Activated CD8-positive, alpha-beta memory T cell treated with anti-CD3 and anti-CD28 coated beads for 36 hours (primary cell): Measurements from ENCODE around the gene MRTFA. TPM values are rescaled to one million over a fixed set of nuclear protein-coding genes. Genes with fewer than 3 reads are reported as not detected.
"Not testable (repeated sequence)": the region's sequence is repeated elsewhere in the genome, so short reads cannot be mapped to it uniquely, and the experiment has no call there.

Source experiments
- CTCF ChIA-PET: fragments of 350-600 bp; sonication (Branson Sonifier 250); formaldehyde crosslinking; loops from one replicate; lab custom pipeline; 2021; ENCODE audit warnings: antibody characterized with exemption; lab: Charles Lee
- POLR2A ChIA-PET: fragments of 350-600 bp; sonication (Branson Sonifier 250); formaldehyde crosslinking; loops from one replicate; lab custom pipeline; 2021; ENCODE audit warnings: antibody characterized with exemption; lab: Charles Lee
- total RNA-seq, 2 experiments: library from RNA; stranded (reverse); gene quantifications; one replicate each; pipeline ENCODE4 v1.2.3, GENCODE V29; 2021

Gene MRTFA
- total RNA-seq, 2 experiments from 2014 or later: 33.4 to 35.3 TPM

GRCh38 chr22:40635940-40636379 is 559 bp downstream of the MRTFA start:
- ChIA-PET POLR2A (interaction anchor here (1.0 kb wide), 1 partner anchor 237 kb away, joined by 3 read pairs; no protein-coding TSS in a partner anchor), CTCF (interaction anchor here (2.9 kb wide), 1 partner anchor 10 kb away, joined by 23 read pairs; no protein-coding TSS in a partner anchor)

DNA sequence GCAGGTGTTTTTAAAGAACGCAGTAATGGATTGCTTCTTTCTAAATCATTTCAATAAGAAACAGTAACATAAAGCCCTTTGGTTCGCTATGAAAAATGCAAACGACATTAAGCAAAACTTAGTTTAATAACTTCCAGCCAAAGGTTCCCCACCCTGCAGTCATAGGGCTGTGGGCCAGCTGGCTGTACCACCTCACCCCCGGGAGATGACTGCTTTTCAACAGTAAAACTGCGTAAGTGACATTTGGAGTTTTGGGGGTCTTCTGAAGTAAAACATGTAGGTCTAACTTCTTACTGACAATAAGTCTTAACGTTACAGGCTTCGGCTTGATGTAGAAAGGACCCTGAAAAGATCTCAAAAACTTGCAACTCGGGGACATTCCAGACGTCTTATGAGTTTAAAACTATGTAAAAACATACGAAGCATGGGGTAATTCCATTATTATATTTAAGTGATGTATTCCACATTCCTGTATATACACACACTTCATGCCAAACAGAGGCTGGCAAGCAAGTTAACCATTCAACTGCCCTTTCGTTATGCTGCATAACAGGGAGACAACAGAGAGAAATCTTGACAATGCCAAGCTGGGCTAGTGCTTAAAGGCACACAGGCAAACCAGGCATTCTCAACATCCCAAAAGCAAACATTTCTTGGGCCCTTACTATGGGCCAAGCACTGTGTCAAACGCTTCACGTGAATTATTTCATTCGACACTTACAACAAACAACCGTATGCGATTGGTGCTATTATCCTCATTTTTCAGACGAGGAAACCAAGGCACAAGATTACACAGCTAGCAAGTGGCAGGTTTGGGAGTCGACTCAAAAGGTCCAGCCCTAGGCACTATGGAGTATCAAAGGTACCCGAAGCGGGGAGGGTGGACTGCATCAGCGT is 1.2 kb downstream of the MRTFA start:
- CTCF ChIA-PET: interaction anchor here (1.6 to 2.9 kb wide), 2 partner anchors 10 to 11 kb away, joined by 6 to 23 read pairs; no protein-coding TSS in a partner anchor
- POLR2A ChIA-PET: interaction anchor here (0.6 kb wide), 1 partner anchor 588 kb away, joined by 4 read pairs; no protein-coding TSS in a partner anchor

DNA sequence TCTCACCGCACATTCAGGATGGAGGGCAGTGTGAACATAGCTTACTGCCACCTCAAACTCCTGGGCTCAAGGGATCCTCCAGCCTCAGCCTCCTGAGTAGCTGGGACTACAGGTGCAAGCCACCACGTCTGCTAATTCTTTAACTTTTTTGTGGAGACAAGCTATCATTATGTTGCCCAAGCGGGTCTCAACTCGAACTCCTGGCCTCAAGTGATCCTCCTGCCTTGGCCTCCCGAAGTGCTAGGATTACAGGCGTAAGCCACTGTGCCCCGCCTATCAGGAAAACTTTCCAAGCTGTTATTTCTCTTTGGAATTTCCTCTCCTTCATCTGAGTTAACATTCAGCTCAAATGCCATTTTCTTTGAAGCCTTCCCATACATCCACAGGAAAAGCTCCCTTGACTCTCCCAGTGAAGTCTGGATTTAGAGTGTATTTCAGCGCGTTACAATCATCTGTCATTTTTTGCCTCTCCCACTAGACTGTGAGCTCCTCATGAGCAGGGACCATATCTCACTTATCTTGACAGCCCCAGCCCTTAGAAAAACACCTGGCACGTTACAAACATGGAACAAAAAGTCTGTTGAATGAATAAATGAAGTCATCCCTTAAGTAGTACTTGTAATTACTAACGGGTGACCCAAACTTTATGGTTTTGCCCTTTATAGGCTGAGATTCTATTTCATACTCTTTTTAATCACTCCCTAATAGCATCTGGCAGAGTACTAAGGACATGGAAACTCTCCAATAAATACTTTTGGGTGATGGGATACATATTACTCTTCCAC is 2.2 kb downstream of the MRTFA start:
- ChIA-PET POLR2A (interaction anchor here (0.6 to 0.7 kb wide), 3 partner anchors 16 to 587 kb away, joined by 3 to 4 read pairs (median 4); no protein-coding TSS in a partner anchor), CTCF (interaction anchor here (0.5 to 1.7 kb wide), 3 partner anchors 11 to 281 kb away, joined by 3 to 6 read pairs (median 4); no protein-coding TSS in a partner anchor)

DNA sequence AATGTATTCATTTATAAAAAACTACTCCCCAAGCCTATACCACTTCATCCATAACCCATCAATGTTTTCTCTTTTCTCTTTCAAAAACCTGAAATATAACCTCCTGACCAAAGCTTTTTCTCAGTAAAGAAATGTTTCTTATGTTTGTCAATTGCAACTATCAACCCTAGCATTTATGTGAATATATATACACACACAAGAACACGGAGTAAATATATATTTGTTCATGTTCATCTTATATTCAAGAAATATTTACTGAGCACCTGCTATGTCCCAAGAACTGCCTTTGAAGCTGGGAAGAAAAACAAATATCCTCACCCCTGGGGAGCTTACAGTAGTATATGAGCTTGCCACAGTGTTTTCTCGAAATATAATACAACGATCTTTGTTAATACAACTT is 3.5 kb downstream of the MRTFA start:
- POLR2A ChIA-PET: no interaction called here
- CTCF ChIA-PET: interaction anchor here (0.7 to 1.7 kb wide), 2 partner anchors 196 to 354 kb away, joined by 3 to 4 read pairs; no protein-coding TSS in a partner anchor

- CTCF ChIA-PET: interaction anchor here (0.6 kb wide), 1 partner anchor 93 kb away, joined by 3 read pairs; no protein-coding TSS in a partner anchor
Measured at GRCh38 chr22:40631925-40632324, 4.6 kb downstream of the MRTFA start.

GRCh38 chr22:40628354-40629042 is 8.0 kb downstream of the MRTFA start:
- POLR2A ChIA-PET: interaction anchor here (0.7 kb wide), 2 partner anchors 8 to 569 kb away, joined by 3 to 4 read pairs; partner anchors contain the start of gene MRTFA

More at GRCh38 chr22:40631925-40632324, 4.6 kb downstream of the MRTFA start:
- POLR2A ChIA-PET: interaction anchor here (0.7 to 1.0 kb wide), 2 partner anchors 51 to 958 kb away, joined by 3 read pairs; partner anchors contain the start of gene PMM1

GRCh38 chr22:40627612-40628011 is 8.9 kb downstream of the MRTFA start:
- CTCF ChIA-PET: interaction anchor here (0.8 to 1.4 kb wide), 2 partner anchors 94 to 103 kb away, joined by 3 to 5 read pairs; no protein-coding TSS in a partner anchor
- POLR2A ChIA-PET: no interaction called here

More at GRCh38 chr22:40628354-40629042, 8.0 kb downstream of the MRTFA start:
- CTCF ChIA-PET: interaction anchor here (0.7 to 0.8 kb wide), 2 partner anchors 17 to 104 kb away, joined by 3 read pairs; no protein-coding TSS in a partner anchor

- POLR2A ChIA-PET: no interaction called here
Measured at GRCh38 chr22:40626851-40627250, 9.7 kb downstream of the MRTFA start.

DNA sequence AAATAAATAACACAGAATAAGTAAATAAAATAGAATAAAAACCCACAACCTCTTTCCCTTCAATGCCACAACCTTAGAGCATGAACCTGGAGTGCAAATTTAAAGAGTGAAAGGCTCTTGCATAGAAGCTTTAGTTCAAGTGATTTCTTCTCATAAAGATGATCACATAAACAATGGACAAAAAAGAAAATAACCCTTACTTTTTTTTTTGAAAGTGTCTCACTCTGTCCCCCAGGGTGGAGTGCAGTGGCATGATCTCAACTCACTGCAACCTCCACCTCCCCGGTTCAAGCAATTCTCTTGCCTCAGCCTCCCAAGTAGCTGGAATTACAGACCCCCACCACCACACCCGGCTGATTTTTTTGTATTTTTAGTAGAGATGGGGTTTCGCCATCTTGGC is 10.7 kb downstream of the MRTFA start:
- POLR2A ChIA-PET: not testable (repeated sequence)
- CTCF ChIA-PET: interaction anchor here (1.0 kb wide), 1 partner anchor 26 kb away, joined by 3 read pairs; no protein-coding TSS in a partner anchor

More at GRCh38 chr22:40626851-40627250, 9.7 kb downstream of the MRTFA start:
- CTCF ChIA-PET: interaction anchor here (0.7 to 1.4 kb wide), 3 partner anchors 19 to 93 kb away, joined by 3 to 5 read pairs (median 3); no protein-coding TSS in a partner anchor

GRCh38 chr22:40625281-40625680 is 11.2 kb downstream of the MRTFA start:
- CTCF ChIA-PET, POLR2A ChIA-PET: not testable (repeated sequence)

GRCh38 chr22:40624770-40625169 is 11.7 kb downstream of the MRTFA start:
- ChIA-PET POLR2A (interaction anchor here (0.6 kb wide), 1 partner anchor 243 kb away, joined by 3 read pairs; no protein-coding TSS in a partner anchor), CTCF (interaction anchor here (0.7 to 1.0 kb wide), 2 partner anchors 11 to 103 kb away, joined by 3 read pairs; no protein-coding TSS in a partner anchor)

DNA sequence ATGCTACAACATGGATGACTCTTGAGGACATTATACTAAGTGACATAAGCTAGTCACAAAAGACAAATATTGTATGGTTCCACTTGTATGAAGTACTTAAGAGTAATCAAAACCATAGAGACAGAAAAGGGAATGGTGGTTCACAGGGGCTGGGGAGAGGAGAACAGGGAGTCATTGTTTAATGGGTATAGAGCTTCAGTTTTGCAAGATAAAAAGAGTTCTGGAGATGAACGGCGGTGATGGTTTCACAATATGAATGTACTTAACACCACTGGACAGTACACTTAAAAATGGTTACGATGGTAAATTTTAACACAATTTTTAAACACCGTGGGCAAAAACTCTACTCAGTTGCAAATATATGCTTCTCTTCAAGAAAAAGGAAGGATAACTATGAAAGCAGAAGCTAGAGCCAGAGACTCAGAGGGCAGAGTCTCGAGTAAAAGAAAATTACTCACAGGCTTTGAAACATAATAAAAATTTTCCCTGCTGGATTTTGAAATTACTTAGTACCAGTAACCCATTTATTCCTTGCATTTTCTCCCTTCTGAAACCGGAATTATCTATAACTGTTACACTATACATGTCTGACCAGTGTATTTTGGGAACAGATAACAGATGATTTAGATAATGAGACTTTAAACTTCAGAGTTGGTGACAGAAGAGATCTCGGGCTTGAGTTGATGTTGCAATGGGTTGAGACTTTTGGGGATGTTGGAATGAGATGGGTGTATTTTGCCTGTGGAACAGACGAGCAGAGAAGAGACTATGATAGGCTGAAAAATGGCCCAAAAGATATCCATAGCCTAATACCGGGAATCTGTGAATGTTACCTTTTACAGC is 15.0 kb downstream of the MRTFA start:
- POLR2A ChIA-PET: no interaction called here
- CTCF ChIA-PET: interaction anchor here (0.7 kb wide), 1 partner anchor 47 kb away, joined by 3 read pairs; no protein-coding TSS in a partner anchor

GRCh38 chr22:40620464-40621046 is 16.0 kb downstream of the MRTFA start:
- POLR2A ChIA-PET: no interaction called here
- CTCF ChIA-PET: no interaction called here

DNA sequence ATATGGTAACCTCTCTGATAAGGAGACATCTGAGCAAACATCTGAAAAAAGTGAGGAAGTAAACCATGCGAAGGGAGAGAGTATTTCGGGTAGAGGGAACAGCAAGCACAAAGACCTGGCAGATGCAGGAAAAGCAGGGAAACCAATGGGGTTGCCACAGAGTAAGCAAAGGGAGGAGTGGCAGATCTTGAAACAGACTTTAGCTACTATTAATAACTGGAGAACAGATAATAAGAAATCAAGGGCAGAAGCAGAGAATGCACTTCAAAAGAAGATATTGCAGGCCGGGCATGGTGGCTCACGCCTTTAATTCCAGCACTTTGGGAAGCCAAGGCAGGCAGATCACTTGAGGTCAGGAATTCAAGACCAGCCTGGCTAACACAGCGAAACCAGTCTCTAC is 18.1 kb downstream of the MRTFA start:
- CTCF ChIA-PET: no interaction called here

GRCh38 chr22:40616578-40616977 is 19.9 kb downstream of the MRTFA start:
- POLR2A ChIA-PET: no interaction called here
- CTCF ChIA-PET: no interaction called here

More for the DNA sequence above, 18.1 kb downstream of the MRTFA start:
- POLR2A ChIA-PET: no interaction called here

- CTCF ChIA-PET: interaction anchor here (0.9 kb wide), 1 partner anchor 31 kb away, joined by 3 read pairs; no protein-coding TSS in a partner anchor
- POLR2A ChIA-PET: no interaction called here
Measured at GRCh38 chr22:40613067-40613466, 23.5 kb downstream of the MRTFA start.
